WTC11 (cell line): ENCODE data around the gene ZFAND3. TPM values are rescaled to one million over a fixed set of nuclear protein-coding genes. Genes with fewer than 3 reads are reported as not detected.

Experiments
- ATAC-seq: fragments of 200-7000 bp; cut with Tn5 transposase; 2 replicates; pipeline ENCODE4 v1.10.0; 2021; ENCODE audit warnings: mild to moderate bottlenecking, moderate library complexity
- CTCF ChIA-PET: fragments of 300-600 bp; sonication (Branson Sonifier 250); formaldehyde crosslinking; loops from one replicate; lab custom pipeline; 2021; ENCODE audit warnings: antibody characterized with exemption; lab: Charles Lee
- POLR2A ChIA-PET: fragments of 350-600 bp; sonication (Branson Sonifier 250); formaldehyde crosslinking; loops from one replicate; lab custom pipeline; 2021; ENCODE audit warnings: antibody characterized with exemption; lab: Charles Lee
- DNase-seq: peaks from one replicate; pipeline ENCODE4 v3.0.0; 2021; ENCODE audit warnings: low spot score
- H3K27ac Mint-ChIP-seq: 2 replicates; pipeline ENCODE4 v1.8.0; 2021; ENCODE audit warnings: mixed read lengths
- H3K27me3 Mint-ChIP-seq: 2 replicates; pipeline ENCODE4 v1.8.0; 2021; ENCODE audit warnings: low read depth, mild to moderate bottlenecking, moderate library complexity, mixed read lengths
- H3K36me3 Mint-ChIP-seq: 2 replicates; pipeline ENCODE4 v1.8.0; 2021; ENCODE audit warnings: mixed read lengths
- H3K4me1 Mint-ChIP-seq: 2 replicates; pipeline ENCODE4 v1.8.0; 2022; ENCODE audit warnings: mixed read lengths
- H3K4me3 Mint-ChIP-seq: 2 replicates; pipeline ENCODE4 v1.8.0; 2021; ENCODE audit warnings: mild to moderate bottlenecking, moderate library complexity, mixed read lengths
- H3K9me3 Mint-ChIP-seq: 2 replicates; pipeline ENCODE4 v1.8.0; 2021; ENCODE audit warnings: mixed read lengths
- AFF4 ChIP-seq: sonication (generic); formaldehyde crosslinking; IDR thresholded peaks from 2 replicates; pipeline ENCODE4 v1.8.1; 2023; ENCODE audit warnings: mild to moderate bottlenecking, missing genetic modification reagents, borderline replicate concordance
- CREB1 ChIP-seq: sonication (generic); formaldehyde crosslinking; IDR thresholded peaks from 2 replicates; pipeline ENCODE4 v1.8.0; 2023; ENCODE audit warnings: mild to moderate bottlenecking, missing genetic modification reagents
- E2F4 ChIP-seq: sonication (generic); formaldehyde crosslinking; IDR thresholded peaks from 2 replicates; pipeline ENCODE4 v1.8.1; 2022; ENCODE audit warnings: low read depth, mild to moderate bottlenecking, moderate library complexity, missing genetic modification reagents, borderline replicate concordance
- ETV6 ChIP-seq: sonication (generic); formaldehyde crosslinking; IDR thresholded peaks from 2 replicates; pipeline ENCODE4 v1.8.1; 2022; ENCODE audit warnings: mild to moderate bottlenecking, missing genetic modification reagents
- FOXK1 ChIP-seq: sonication (generic); formaldehyde crosslinking; IDR thresholded peaks from 2 replicates; pipeline ENCODE4 v1.8.0; 2022; ENCODE audit warnings: mild to moderate bottlenecking, moderate library complexity, missing genetic modification reagents
- FOXP1 ChIP-seq: sonication (generic); formaldehyde crosslinking; IDR thresholded peaks from 2 replicates; pipeline ENCODE4 v1.8.0; 2022; ENCODE audit warnings: missing genetic modification reagents, mild to moderate bottlenecking, moderate library complexity, borderline replicate concordance
- IRF2 ChIP-seq: sonication (generic); formaldehyde crosslinking; IDR thresholded peaks from 2 replicates; pipeline ENCODE4 v1.8.0; 2022; ENCODE audit warnings: low read depth, missing genetic modification reagents, borderline replicate concordance
- KAT7 ChIP-seq: sonication (generic); formaldehyde crosslinking; IDR thresholded peaks from 2 replicates; pipeline ENCODE4 v1.8.1; 2023; ENCODE audit warnings: missing genetic modification reagents, mild to moderate bottlenecking, borderline replicate concordance
- MYBL2 ChIP-seq: sonication (generic); formaldehyde crosslinking; IDR thresholded peaks from 2 replicates; pipeline ENCODE4 v1.8.1; 2023; ENCODE audit warnings: mild to moderate bottlenecking, moderate library complexity, missing genetic modification reagents
- NFE2L1 ChIP-seq: sonication (generic); formaldehyde crosslinking; IDR thresholded peaks from 2 replicates; pipeline ENCODE4 v1.8.1; 2023; ENCODE audit warnings: missing genetic modification reagents
- NR1H2 ChIP-seq: sonication (generic); formaldehyde crosslinking; IDR thresholded peaks from 2 replicates; pipeline ENCODE4 v1.9.0; 2021; ENCODE audit warnings: mild to moderate bottlenecking, moderate library complexity, missing genetic modification reagents
- OVOL2 ChIP-seq: fragments of 250-450 bp; sonication (Bioruptor Pico); IDR thresholded peaks from 2 replicates; pipeline ENCODE4 v1.9.0; 2021; ENCODE audit warnings: mild to moderate bottlenecking, borderline replicate concordance
- SMAD3 ChIP-seq: sonication (generic); formaldehyde crosslinking; IDR thresholded peaks from 2 replicates; pipeline ENCODE4 v1.8.0; 2022; ENCODE audit warnings: missing genetic modification reagents, mild to moderate bottlenecking, borderline replicate concordance
- TP53 ChIP-seq: sonication (generic); formaldehyde crosslinking; IDR thresholded peaks from 2 replicates; pipeline ENCODE4 v1.8.1; 2023; ENCODE audit warnings: mild to moderate bottlenecking, missing genetic modification reagents
- ZNF121 ChIP-seq: sonication (generic); formaldehyde crosslinking; IDR thresholded peaks from 2 replicates; pipeline ENCODE4 v1.8.0; 2023; ENCODE audit warnings: missing genetic modification reagents
- ZNF219 ChIP-seq: sonication (generic); formaldehyde crosslinking; IDR thresholded peaks from 2 replicates; pipeline ENCODE4 v1.8.0; 2023; ENCODE audit warnings: missing genetic modification reagents, mild to moderate bottlenecking, borderline replicate concordance
- ZNF263 ChIP-seq: sonication (generic); formaldehyde crosslinking; IDR thresholded peaks from 2 replicates; pipeline ENCODE4 v1.8.1; 2022; ENCODE audit warnings: low read depth, mild to moderate bottlenecking, moderate library complexity, missing genetic modification reagents
- total RNA-seq: library from RNA; stranded (reverse); gene quantifications from 3 replicates; pipeline ENCODE4 v1.2.3, GENCODE V29; 2021
- TF ChIP-seq, protein P1 (sequence below): fragments of 250-450 bp; sonication (Bioruptor Pico); IDR thresholded peaks from 2 replicates; pipeline ENCODE4 v1.9.0; 2021; ENCODE audit warnings: mild to moderate bottlenecking
- TF ChIP-seq, protein P2 (sequence below): sonication (generic); formaldehyde crosslinking; IDR thresholded peaks from 2 replicates; pipeline ENCODE4 v1.8.1; 2022; ENCODE audit warnings: mild to moderate bottlenecking, moderate library complexity, missing genetic modification reagents
- TF ChIP-seq, protein P3 (sequence below): sonication (generic); formaldehyde crosslinking; IDR thresholded peaks from 2 replicates; pipeline ENCODE4 v1.8.1; 2022; ENCODE audit warnings: low read depth, missing genetic modification reagents, borderline replicate concordance

The ZFAND3 gene
- total RNA-seq, 1 experiment from 2014 or later: 50.3 TPM

DNA sequence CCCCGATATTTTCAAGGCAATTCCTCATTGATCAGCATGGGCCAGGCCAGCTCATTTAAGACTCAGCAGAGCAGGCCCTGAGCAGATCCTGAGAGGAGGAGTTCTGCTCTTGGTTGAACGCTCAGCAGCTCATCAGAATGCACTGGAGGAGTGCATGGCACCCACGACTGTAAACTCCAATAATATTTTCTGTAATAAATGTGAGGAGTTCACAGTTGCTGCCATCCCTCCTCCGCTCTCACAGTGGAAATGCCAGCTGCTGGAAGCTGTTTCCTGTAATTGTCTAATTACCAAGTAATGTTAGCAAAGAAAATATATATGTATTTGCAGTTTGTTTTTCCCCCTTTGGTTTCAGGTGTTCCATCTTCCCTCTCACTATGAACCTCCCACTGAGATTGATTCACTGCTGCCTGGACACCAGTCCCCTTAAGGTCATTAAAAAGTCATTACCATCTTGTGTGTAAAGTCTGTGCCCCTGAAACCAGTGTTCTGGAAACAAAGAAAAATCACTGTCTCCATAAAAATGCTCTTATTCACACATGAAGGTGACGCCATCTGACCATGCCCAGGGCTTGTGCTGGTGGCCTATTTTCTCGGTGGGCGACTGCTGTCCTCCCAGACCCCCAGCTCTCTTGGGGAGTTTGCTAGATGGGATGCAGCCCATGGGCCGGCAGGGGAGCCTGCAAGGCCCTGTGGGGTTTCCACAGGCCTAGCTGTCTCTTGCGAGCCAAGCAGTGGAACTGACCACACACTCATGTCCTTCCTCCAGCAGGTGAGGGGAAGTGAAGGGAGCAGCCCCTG, 374.2 kb downstream of the ZFAND3 start (continued):
- TF ChIP-seq ZNF121 (CRISPR knock-in tag) (no peak), OVOL2 (CRISPR knock-in tag) (no peak), E2F4 (CRISPR knock-in tag) (no peak), FOXP1 (CRISPR knock-in tag) (no peak), ZNF263 (CRISPR knock-in tag) (no peak), NR1H2 (CRISPR knock-in tag) (no peak), CREB1 (CRISPR knock-in tag) (no peak), ZNF219 (CRISPR knock-in tag) (no peak), ETV6 (CRISPR knock-in tag) (no peak), NFE2L1 (CRISPR knock-in tag) (no peak), FOXK1 (CRISPR knock-in tag) (no peak), MYBL2 (CRISPR knock-in tag) (no peak), IRF2 (CRISPR knock-in tag) (no peak), AFF4 (CRISPR knock-in tag) (no peak)
- TF ChIP-seq, protein P1, sequence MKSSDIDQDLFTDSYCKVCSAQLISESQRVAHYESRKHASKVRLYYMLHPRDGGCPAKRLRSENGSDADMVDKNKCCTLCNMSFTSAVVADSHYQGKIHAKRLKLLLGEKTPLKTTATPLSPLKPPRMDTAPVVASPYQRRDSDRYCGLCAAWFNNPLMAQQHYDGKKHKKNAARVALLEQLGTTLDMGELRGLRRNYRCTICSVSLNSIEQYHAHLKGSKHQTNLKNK (CRISPR knock-in tag): no peak
- TF ChIP-seq, protein P2, sequence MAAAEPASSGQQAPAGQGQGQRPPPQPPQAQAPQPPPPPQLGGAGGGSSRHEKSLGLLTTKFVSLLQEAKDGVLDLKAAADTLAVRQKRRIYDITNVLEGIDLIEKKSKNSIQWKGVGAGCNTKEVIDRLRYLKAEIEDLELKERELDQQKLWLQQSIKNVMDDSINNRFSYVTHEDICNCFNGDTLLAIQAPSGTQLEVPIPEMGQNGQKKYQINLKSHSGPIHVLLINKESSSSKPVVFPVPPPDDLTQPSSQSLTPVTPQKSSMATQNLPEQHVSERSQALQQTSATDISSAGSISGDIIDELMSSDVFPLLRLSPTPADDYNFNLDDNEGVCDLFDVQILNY: no peak
- TF ChIP-seq, protein P3, sequence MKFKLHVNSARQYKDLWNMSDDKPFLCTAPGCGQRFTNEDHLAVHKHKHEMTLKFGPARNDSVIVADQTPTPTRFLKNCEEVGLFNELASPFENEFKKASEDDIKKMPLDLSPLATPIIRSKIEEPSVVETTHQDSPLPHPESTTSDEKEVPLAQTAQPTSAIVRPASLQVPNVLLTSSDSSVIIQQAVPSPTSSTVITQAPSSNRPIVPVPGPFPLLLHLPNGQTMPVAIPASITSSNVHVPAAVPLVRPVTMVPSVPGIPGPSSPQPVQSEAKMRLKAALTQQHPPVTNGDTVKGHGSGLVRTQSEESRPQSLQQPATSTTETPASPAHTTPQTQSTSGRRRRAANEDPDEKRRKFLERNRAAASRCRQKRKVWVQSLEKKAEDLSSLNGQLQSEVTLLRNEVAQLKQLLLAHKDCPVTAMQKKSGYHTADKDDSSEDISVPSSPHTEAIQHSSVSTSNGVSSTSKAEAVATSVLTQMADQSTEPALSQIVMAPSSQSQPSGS (CRISPR knock-in tag): no peak

DNA sequence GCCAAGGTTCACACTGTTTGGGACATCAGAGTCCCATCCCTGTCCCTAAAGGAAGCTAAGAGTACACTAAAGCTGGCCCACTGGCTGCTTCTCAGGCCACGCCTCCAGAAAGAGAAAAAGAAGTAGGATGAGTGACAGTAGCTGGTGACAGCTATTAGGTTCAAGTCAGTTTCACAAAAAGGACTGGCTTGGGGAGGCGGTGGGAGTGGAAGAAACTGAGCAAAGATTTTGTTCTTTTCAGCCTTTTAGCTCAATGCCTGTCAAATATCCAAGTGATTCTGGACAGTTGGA, 374.7 kb downstream of the ZFAND3 start:
- DNase-seq (no peak), ATAC-seq (no peak)
- Mint-ChIP-seq H3K9me3 (no peaks in the 10 kb centered on the region), H3K27me3 (no peaks in the 10 kb centered on the region; the same call in 1 of the 2 replicates), H3K4me1 (peaks cover 35% of the 10 kb centered on the region), H3K27ac (no peak overlapping the region), H3K4me3 (no peak overlapping the region), H3K36me3 (no peaks in the 10 kb centered on the region)
- POLR2A ChIA-PET: interaction anchor here (0.6 kb wide), 1 partner anchor 19 kb away, joined by 3 read pairs; no protein-coding TSS in a partner anchor
- CTCF ChIA-PET: interaction anchor here (2.7 kb wide), 2 partner anchors 14 to 300 kb away, joined by 6 to 13 read pairs; no protein-coding TSS in a partner anchor
- no peak for TF ChIP-seq MYBL2 (CRISPR knock-in tag)
- no peak for TF ChIP-seq TP53 (CRISPR knock-in tag)
- TF ChIP-seq SMAD3 (CRISPR knock-in tag): no peak
- TF ChIP-seq KAT7 (CRISPR knock-in tag): no peak
